NCI-H2081 treated with DMSO at 0.1 percent for 48 hours (cell line): ENCODE data around the gene RASSF7.

Experiments
- DNase-seq: peaks from one replicate; lab custom pipeline; 2025; lab: John Stamatoyannopoulos, UW

Gene RASSF7

DNA sequence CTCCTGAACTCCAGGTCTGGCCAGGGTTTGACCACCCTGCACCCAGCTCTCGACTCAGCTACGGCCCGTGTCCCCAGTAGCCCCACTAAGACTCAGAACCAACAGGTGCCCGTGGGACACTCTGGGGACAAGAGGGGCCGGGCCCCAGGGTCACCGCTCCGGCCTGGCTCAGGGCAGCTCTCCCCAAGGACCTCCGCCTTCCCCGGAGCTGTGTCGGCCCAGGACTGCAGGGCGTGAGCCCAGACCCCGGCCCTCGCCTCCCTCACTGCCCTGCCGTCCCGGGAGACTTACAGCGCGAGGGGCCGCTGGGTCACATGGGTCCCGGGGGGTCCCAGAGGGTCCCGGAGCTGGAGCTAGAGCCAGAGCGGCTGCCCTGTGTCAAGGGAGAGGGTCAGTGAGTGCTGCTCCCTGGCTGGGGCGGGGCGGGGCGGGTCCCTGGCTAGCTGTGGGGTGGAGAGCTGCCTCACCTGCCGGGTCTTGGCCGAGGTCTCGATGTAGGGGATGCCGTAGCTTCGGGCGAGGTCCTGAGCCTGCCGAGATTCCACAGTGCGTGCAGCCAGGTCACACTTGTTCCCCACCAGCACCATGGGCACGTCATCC, 27.7 kb upstream of the RASSF7 start:
- DNase-seq, result no peak

DNA sequence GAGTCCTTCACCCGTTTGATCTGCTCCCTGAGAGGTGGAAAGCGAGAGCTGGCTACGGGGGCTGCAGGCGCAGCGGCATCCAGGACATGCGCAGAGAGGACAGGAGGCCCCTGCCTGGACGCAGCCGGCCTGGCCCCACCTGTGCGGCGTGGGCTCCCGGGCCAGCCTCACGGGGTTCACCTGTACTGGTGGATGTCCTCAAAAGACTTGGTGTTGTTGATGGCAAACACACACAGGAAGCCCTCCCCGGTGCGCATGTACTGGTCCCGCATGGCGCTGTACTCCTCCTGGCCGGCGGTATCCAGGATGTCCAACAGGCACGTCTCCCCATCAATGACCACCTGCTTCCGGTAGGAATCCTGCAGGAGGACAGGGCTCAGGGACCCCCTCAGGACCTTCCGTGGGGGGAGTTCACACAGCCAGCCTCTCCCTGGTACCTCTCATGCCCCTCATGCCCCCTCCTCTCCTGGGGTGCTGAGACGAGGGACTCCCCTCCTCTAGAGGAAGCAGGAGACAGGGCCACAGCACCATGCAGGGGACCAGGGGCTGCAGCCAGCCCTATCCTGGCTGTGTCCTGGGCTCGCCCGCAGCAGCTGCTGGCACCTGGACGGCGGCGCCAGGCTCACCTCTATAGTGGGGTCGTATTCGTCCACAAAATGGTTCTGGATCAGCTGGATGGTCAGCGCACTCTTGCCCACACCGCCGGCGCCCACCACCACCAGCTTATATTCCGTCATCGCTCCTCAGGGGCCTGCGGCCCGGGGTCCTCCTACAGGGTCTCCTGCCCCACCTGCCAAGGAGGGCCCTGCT, 27.0 kb upstream of the RASSF7 start:
- DNase-seq, result no peak

DNA sequence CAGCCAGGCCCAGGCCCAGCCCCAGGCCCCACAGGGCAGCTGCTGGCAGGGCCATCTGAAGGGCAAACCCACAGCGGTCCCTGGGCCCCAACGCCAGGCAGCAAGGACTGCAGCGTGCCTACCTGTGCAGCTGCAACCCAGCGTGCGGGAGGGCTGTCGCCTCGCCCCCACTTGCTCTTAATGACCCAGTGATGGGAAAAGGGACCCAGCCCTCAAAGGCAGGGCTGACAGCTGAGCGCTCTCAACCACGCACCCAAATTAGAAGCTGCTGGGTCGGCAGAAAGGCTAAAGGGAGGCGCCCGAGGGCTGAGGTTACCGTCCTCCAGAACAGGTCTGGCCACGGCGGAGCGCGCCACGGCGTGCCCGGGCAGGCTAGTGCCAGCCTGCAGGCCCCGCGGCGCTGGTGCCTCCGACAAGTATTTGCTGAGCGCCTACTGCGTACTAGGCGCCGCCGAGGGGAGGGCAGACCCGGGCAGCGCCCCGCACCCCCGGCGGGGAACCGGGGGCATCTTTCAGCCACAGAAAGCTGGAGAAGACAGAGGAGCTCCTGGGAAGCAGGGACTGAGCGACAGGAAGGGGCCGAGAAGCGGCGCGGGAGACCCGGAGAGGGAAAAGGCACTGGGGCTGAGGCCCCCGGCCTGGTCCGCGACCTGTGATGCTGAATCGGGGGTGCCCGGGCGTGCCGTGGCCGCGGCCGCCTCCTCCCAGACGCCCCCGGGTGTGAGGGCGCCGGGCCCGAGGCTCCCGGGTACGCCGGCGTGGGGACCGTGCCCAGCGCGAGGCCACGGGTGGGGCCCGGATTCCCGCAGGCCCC, 26.2 kb upstream of the RASSF7 start:
- DNase-seq, result no peak

DNA sequence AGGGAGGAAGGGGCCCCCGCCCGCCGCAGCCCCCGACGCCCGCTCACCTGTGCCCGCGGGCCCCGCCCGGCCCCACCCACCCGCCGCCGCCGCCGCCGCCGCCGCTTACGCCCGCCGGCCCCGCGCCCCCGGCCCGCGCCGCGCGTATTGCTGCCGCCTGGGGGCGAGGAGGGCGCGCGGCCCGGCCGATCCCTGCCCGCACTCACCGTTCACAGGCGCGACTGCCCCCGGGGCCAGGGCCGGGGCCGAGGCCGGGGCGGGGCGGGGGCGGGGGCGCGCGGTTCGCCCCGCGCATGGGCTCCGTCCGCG, 25.6 kb upstream of the RASSF7 start:
- DNase-seq, result no peak

DNA sequence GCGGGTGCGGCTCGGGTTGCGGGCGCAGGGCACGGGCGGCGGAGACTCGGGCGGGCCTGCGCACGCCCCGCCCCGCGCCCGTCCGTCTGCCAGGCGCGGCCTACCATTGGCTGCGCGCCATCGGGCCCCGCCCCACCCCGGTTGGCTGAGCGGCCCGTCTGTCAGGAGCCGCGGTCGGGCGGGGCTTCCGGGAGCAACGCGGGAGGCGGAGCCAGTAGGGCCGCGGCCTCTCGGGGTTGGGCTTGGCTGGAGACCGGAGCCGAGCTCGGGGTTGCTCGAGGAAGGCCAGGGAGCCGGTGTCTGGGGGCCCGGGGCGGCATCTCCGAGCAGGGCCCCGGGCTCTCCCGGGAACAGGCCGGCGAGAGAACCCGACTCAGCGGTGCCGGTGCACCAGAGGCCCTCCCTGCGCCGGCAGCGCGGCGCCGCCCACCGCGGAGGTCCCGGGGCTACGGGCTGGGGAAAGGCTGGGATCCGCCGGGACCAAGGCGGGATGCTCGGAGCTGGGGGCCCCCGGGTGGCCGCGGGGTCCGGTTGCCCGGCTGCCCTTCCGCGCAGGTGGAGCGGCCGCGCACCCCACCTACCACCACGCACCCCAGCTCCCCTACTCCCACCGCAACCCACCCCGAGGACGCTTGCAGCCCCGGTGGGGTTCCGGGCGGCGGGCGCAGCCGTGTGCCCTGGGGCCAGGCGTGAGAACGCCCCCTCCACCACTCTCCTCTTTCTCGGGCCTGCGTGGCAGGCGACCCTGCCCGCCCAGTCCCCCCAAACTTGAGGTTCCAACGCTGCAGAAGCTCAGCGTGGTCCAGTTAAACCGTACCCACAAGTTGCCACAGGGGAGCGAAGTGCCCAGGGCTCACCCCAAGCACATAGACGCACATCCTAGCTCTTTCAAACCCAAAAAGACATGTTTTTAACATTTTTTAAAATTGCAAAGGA, 25.0 kb upstream of the RASSF7 start, which contains the start of gene HRAS:
Gene HRAS, minus strand, starts transcription at position 58 of the 936 bp plus-strand sequence.
- peak; percentile 72 for DNase-seq

DNA sequence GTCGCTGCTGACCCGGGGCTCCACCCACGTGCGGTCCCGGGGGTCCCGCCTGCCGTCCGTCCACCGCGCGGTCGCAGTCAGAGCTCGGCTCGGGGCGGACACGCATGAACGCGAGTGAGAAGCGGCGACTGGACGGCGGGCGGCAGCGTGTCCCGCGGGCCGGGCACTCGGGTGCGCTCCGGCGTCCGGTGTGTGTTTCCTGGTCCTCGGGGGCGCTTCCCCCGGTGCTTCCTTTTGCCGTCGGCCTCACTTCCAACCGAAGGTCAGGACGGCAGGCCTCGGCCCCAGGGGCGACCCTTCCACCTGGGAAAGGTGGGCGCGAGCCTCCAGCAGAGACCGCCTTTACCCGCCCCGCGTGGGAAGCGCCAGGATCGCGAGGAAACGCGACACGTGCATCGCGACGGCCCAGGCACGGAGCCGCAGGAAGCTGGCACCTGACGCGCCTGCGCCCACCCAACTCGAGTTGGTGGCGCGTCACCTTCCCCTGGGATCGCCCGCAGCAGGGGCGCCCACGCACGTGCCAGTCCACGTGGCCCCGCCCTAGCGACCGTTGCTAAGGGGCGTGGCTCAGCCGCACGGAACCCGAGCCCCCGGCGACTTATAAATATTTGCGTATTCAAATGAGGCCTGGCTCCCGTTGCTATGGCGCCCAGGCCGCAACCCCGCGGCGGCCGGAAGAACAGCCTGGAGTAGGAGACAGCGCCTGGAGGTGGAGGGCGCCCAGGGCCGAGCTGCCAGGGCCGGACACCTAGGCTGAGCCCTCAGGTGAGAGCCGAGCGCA, 23.7 kb upstream of the RASSF7 start, which contains the start of gene LRRC56:
Gene LRRC56, plus strand, starts transcription at position 687 of the 781 bp plus-strand sequence. CDS start 3,158 bp downstream, outside the sequence.
- peak; percentile 70 for DNase-seq

DNA sequence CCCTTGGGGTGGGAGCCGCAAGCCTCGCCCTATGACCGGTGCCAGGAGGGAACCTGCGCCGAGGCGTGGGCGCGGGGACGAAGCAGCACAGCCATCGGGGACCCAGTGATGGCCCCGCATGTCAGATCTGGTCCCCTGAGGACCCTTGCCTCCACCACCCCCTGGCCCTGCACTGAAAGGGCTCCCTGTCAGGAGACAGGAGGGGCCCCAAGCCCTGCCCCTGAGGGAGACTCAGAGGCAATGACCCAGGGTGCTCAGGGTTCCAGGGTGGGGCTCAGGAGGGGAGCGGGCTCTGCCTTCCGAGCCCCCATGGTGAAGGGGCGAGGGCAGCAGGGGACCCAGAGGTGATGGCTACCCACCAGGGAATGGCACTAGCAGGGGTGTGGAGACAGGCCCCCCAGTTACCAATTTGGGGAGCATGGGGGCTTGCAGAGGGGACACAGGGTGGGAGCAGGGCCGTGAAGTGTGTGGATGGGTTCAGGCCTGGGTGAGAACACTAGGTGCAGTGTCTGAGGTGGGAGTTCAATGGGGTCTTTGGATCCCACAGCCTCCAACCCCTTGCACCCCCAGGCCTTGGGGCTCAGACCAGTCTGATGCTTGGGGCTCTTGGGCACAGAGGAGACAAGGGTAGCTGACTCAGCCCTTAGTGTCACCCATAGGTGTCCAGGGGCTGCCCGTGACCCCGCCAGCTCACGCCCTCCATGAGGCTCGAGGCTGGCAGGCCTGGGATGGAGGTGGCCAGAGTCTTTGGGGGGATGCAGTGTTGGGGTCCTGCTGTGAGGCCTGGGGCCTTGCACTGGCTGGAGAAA, 22.9 kb upstream of the RASSF7 start:
- no peak for DNase-seq

DNA sequence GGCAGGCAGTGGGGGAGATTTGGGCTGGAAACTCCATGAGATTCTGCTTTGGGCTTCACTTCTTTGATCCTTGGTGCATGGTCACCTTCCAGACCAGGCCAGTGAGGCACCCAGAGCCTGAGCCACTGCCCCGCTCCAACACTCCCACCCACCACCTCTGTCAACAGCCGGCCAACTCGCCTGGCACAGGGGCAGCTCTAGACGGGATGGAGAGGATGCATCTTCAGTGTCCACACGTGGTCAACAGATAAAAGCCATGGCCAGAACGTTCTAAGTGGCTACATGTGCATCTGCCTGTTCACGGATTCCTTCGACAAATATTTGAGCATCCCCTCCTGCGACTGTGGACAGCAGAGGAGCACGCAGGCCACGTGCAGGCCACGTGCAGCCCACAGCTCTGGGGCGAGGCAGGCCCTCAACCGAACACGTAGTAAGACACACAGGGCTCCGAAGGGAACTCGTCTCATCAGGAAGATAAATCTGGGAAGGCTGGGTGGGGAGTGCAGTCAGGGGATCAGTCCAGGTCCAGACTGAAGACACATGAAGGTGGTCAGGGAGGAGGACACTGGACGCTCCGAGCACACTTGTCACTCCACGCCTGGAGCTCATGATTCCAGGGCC, 22.2 kb upstream of the RASSF7 start:
- DNase-seq, result no peak

DNA sequence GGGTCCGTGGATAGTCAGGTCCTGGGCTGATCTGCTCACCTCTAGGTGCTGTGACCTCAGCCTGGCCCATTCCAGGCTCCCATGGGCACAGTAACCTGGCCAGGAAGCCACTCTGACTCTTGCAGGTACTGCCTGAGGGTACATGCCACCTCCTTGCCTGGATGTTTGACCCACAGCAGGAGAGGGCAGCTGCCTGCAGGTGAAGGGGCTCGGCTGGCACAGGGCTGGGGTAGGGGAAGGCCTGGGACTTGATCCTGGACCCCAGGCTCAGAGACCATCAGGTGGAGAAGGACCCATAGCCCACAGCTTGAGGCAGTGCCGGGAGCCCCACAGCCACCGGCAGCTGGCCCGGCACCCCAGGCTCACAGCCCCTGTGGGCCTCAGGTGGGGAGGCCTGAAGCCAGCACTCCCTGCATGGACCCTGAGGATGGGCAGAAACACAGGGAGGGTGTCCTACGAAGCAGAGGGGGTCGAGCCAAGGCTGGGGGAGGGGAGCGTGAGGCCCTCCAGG, 20.7 kb upstream of the RASSF7 start:
- DNase-seq, result no peak

DNA sequence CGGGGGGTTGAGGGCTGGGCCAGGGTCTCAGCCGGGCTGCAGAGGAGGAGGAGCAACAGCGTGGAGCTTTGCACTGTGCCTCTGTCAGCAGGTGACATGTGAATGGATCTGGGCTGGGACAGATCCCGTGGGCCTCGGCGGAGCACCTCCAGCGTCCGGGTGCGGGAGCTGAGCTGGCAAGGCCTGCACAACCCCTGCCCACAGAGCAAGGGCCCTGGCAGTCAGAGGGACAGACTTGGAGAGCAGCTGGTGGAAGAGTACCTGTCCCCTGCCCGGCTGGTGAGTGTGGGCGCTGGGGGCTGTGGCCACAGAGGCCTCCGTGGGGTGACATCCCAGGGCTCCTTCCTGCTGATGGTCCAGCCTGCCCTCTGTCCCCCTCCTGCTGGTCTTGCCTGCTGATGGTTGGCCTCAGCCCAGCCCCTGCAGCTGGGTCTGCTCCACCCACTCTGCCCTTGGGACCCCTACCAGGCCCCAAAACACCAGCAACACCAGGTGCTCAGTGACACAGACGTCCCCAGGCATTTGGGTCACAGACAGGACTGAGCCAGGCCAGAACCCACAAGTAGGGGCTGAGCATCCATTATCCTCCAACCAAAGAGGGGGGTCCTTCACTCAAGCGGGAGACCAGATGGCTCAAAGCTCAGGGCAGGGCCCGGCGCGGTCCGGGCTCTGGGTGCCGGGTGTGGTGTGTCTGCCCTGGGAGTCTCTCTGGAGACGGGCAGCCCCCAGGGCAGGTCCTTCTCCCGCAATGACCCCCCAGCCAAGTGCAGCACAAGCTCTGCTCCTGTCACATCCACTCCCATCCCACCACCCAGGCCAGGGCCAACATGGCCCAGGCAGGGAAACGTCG, 20.0 kb upstream of the RASSF7 start:
- DNase-seq, result no peak

DNA sequence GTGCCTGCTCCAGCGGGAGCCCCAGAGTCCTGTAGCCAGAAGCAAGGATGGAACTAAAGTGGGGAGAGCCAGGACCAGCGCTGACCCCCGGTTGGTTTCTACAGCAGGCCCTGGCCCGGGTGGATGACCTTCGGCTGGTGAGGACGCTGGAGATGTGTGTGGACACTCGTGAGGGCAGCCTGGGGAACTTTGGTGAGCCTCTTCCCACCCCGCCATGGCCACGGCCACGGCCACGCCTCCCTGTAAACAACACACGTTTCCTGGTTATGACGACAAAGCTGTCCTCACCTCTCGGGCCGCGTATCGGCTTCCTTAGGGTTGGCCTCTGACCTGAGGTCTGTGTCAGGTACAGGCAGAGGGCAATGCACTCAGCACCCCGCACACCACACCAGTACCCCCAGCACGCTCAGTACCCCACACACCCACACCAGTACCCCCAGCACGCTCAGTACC, 19.3 kb upstream of the RASSF7 start:
- no peak for DNase-seq

DNA sequence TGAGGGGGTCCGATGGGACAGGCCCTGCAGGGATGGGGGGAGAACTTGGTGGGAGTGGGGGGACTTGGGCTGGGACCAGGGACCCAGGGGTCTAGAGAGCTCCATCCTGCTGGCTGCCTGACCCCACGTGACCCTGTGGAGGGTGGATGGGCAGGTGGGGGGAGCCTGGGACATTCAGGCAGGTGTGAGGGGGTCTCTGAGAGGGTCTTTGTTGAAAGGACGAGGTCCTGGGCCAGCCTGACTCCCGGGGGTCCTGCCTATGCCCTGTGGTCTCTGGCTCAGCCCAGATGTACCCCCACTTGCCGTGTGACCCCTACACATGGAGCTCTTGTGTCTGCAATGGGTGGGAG, 16.0 kb upstream of the RASSF7 start:
- no peak for DNase-seq

DNA sequence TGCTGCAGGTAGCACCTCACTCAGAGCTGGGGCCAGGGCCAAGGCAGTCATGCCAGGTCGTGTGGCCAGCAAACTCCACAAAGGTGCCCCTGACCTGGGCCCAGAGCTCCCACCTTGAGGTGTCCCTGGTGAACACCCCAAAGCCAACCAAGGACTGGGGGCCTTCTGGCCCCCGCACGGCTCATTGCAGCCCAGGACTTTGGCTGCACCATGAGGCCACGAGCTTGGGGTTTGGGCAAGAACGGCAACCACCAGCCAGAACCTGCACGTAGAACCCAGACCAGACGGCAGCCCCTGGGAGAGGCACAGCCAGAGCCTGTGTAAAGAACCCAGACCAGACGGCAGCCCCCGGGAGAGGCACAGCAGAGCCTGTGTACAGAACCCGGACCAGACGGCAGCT, 15.6 kb upstream of the RASSF7 start:
- no peak for DNase-seq

DNA sequence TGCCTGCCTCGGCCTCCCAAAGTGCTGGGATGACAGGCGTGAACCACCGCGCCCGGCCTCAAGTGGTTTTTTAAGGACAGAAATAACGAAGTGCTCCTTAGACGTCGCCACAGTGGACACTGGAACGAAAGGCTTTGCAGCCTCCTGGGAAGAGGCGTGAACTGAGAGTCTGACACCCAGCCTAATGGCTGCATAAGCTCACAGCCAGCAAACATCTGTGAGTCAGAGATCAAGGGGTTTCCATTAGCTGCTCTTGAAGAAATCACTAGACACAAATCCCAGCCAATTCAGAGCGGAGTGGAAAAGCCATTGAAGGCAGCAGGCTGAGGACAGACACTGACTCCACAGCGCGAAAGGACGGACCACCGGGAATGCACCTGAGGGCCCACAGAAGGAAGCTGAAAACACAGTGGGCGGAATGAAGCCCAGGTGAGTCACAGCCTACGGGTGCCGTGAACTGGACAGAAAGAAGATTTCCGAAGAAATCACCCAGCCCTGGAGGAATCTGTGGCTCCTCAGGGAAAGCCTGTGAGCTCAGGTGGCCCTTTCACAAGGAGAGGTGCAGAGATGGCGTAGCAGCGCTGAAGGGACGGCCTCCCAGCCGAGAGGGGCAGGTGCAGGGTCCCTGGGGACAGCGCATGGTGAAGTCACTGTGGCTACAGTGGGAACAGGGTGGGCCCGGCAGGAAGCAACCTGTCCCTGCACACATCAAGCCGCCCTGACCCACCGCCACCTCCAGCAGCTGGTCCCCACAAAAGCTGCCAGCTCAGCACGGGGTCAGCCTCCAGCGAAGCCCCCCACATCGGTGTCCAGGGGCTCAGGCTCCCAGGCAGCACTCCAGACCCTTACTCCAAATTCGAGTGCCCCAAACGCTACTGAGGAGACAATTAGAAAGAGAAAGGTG, 11.8 kb upstream of the RASSF7 start:
- DNase-seq, result no peak

DNA sequence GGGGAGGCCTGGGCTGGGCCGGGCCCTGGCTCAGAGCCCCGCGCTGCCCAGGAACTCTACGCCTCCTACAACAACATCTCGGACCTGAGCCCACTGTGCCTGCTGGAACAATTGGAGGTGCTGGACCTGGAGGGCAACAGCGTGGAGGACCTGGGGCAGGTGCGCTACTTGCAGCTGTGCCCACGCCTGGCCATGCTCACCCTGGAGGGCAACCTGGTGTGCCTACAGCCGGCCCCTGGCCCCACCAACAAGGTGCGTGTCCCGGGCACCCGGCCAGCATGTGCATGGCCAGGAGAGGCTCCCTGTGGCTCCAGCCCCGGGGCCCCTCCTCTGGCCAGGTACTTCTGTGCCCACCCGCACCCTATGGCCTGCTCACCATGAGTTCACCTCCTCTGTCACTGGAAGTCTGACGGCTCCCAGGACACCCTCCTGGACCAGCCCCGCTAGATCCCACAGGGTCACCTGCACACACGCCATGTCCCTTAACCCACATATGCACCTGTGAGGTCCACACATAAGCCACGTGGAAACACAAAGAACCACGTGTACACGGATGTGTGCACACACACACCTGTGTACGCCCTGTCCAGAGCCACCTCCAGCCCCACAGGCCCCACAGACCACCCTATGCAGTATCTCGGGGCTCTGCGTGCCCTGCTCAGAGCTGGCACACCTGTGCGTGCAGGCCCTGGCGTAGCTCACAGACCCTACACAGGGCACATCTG, 10.6 kb upstream of the RASSF7 start:
- DNase-seq, result no peak

DNA sequence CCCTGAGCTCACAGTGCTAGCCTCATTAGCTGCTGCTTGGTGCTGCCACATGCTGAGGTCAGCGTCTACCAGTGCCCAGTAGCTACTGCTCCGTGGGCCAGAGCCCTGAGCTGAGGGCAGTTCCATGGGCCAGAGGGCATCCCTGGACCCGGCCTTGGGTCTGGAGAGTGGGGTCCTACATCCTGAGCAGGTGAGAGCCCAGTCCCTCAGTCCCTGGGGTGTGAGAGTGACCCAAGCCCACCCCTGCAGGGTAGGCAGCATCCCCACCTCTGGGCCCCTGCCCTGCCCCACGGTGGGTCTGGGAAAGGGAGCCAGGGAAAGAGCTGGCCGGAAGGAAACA, 10.1 kb upstream of the RASSF7 start:
- no peak for DNase-seq

DNA sequence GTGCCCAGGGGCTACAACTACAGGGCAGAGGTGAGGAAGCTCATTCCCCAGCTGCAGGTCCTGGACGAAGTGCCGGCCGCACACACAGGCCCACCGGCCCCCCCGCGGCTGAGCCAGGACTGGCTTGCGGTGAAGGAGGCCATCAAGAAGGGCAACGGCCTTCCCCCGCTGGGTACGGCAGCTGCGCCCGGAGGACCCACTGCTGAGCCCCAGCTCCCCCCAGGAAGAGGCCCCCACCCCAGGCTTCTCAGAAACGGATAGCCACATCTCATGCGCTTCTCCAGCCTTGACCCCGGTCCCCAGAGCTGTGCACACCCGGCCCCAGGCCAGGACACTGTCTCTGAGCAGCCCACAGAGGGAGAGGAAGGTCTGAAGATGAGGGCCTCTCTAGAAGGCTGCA, 9.6 kb upstream of the RASSF7 start:
- DNase-seq, result no peak
